NCI-H1436 treated with DMSO at 0.1 percent for 48 hours (cell line): ENCODE measurements around the gene MMP17.
"Not testable (repeated sequence)": the region's sequence is repeated elsewhere in the genome, so short reads cannot be mapped to it uniquely, and the experiment has no call there.

ENCODE experiments used
- DNase-seq: peaks from one replicate; lab custom pipeline; 2025; lab: John Stamatoyannopoulos, UW

Gene MMP17

GRCh38 chr12:131865180-131865875 is 37.1 kb downstream of the MMP17 start:
- DNase-seq: no peak

GRCh38 chr12:131867471-131867870 is 39.3 kb downstream of the MMP17 start:
- no peak for DNase-seq

GRCh38 chr12:131867891-131868675 is 39.9 kb downstream of the MMP17 start:
- no peak for DNase-seq

DNA sequence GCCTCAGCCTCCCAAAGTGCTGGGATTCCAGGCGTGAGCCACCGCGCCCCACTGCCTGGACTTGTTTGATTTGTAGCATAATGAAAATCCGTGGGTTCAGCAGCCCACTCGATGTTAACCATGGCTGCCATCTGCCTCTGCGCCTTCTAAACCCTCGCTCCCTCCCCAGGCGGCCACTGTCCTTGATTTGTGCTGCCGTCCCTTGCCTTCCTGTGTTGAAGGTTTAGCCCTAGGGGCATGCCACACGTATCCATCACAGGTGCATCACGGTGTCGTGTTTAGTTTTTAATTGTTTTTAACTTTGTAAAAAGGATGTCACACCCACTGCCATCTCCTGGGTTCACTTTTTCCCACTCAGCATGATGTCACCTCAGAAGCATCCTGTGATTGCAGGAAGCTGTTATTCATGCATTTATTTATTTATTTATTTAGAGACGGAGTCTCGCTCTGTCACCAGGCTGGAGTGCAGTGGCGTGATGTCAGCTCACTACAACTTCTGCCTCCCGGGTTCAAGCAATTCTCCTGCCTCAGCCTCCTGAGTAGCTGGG is 41.8 kb downstream of the MMP17 start:
- DNase-seq: no peak

- no peak for DNase-seq
Observed at GRCh38 chr12:131871677-131872076, 43.5 kb downstream of the MMP17 start.

- no peak for DNase-seq
Observed at GRCh38 chr12:131872154-131873051, 44.2 kb downstream of the MMP17 start.

GRCh38 chr12:131873293-131873692 is 45.1 kb downstream of the MMP17 start:
- no peak for DNase-seq

DNA sequence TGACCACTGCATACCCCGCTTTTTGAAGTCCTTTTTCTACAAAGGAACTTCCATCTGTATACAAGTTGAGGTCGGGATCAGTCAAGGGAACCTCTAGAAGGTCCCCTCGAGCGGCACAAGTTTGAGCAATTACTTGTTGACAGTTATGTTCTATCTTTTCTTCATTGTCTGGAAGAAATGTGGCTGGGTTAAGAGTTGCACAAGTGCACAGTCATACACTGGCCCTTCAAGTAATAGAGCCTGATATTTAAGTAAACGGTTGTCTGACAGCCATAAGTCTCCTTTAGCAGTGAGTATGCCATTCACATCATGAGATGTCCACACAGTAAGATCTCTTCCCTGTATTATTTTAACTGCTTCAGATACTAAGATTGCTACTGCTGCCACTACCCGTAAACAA is 46.8 kb downstream of the MMP17 start:
- DNase-seq: not testable (repeated sequence)

GRCh38 chr12:131877216-131877615 is 49.0 kb downstream of the MMP17 start:
- not testable (repeated sequence) for DNase-seq

- not testable (repeated sequence) for DNase-seq
Observed at GRCh38 chr12:131878436-131878835, 50.2 kb downstream of the MMP17 start.

DNA sequence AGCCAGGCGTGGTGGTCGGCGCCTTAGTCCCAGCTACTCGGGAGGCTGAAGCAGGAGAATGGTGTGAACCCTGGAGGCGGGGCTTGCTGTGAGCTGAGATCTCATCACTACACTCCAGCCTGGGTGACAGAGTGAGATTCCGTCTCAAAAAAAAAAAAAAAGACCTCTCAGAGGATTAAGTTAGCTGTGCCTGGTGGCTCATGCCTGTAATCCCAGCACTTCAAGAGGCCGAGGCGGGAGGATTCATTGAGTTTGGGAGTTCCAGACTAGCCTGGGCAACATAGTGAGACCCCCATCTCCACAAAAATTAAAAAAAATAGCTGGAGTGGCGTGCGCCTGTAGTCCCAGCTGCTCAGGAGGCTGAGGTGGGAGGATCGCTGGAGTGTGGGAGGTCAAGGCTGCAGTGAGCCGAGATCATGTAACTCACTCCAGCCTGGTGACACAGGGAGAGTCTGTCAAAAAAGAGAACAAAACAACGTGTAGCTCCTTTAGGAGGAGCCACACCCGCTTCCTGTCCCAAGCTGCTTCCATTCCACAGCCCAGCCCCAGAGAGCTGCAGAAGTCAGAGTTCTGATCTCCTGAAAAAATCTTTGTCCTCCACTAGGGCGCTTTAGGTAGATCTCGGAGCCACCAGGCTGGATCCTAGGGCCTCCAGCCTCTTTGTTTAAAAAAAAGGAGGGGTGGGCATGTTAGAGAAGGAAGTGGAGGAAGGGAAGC is 54.8 kb downstream of the MMP17 start:
- no peak for DNase-seq

GRCh38 chr12:131883521-131883900 is 55.3 kb downstream of the MMP17 start:
- no peak for DNase-seq

DNA sequence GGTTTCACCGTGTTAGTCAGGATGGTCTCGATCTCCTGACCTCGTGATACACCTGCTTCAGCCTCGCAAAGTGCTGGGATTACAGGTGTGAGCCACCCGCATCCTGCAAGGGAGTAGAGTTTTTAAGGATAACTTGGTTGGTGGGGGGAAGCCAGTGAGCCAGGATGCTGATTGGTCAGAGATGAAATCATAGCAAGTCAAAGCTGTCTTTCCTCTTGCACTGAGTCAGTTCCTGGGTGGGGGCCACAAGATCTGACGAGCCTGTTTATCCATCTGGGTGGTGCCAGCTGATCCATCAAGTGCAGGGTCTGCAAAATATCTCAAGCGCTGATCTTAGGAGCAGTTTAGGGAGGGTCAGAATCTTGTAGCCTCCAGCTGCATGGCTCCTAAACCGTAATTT is 56.9 kb downstream of the MMP17 start:
- DNase-seq: not testable (repeated sequence)

GRCh38 chr12:131885543-131886057 is 57.4 kb downstream of the MMP17 start:
- no peak for DNase-seq

GRCh38 chr12:131891722-131892121 is 63.5 kb downstream of the MMP17 start:
- DNase-seq: not testable (repeated sequence)

- DNase-seq: no peak
Observed at GRCh38 chr12:131892711-131893604, 64.8 kb downstream of the MMP17 start.

DNA sequence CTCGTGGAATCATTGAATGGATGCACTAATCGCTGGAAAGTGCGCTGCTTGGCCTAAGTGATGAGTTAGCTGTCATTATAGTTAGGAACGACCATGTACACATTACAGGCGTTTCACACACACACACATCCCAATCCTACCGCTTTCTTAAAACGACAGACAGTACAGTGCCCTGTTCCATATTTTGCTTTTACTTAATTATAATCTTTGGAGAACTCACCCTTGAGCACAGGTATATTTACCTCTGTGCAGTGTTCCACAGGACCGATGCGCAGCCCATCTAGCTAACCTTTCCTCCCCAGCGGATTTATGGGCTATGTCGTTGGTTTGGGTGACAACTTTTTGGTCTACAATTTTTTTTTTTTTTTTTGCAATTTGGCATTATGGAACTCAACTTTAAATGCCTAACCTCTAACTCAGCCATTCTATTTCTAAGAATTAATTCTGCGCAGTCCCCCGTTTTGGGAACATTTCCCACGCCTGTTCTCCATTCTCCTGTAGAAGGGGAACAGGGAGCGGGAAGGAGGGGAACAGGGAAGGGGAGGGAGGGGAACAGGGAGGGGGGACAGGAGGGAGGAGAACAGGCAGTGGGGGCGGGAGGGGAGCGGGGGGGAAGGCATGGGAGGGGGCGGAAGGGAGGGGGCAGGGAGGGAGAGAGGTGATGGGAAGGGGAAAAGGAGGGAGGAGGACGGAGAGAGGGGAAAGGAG is 65.6 kb downstream of the MMP17 start:
- no peak for DNase-seq

- DNase-seq: peak; percentile 74
Observed at GRCh38 chr12:131894313-131894860, 66.2 kb downstream of the MMP17 start, which contains the start of gene ULK1. Gene ULK1, plus strand, starts transcription at chr12:131894622. Its CDS starts 380 bp downstream, at chr12:131895002.

GRCh38 chr12:131894981-131895639 is 66.9 kb downstream of the MMP17 start:
- no peak for DNase-seq
